ENCODE results near the gene BBS4. TPM values are rescaled to one million over a fixed set of nuclear protein-coding genes. Genes with fewer than 3 reads are reported as not detected.
"Not testable (repeated sequence)": the region's sequence is repeated elsewhere in the genome, so short reads cannot be mapped to it uniquely, and the experiment has no call there.

The BBS4 gene
- total RNA-seq, 1 donor from 2014 or later: 17.7 TPM

- no peaks in the 10 kb centered on the region for H3K9me3 Mint-ChIP-seq (ENCODE audit: unreplicated experiment)
- no peak for DNase-seq
- H3K36me3 Mint-ChIP-seq (ENCODE audit: unreplicated experiment): no peaks in the 10 kb centered on the region
- no peak overlapping the region for H3K4me3 Mint-ChIP-seq (ENCODE audit: unreplicated experiment)
- no peaks in the 10 kb centered on the region for H3K27me3 Mint-ChIP-seq (ENCODE audit: unreplicated experiment)
- no peaks in the 10 kb centered on the region for H3K4me1 Mint-ChIP-seq (ENCODE audit: low read depth, unreplicated experiment)
- H3K27ac Mint-ChIP-seq (ENCODE audit: unreplicated experiment): no peak overlapping the region
- TF ChIP-seq CTCF (IDR thresholded peaks at IDR 0.05; ENCODE audit: partially characterized antibody, unreplicated experiment): no peak
Observed at GRCh38 chr15:72725446-72725845, 39.4 kb downstream of the BBS4 start.

- not testable (repeated sequence) for H3K9me3 Mint-ChIP-seq (ENCODE audit: unreplicated experiment); H3K27me3 Mint-ChIP-seq (ENCODE audit: unreplicated experiment); H3K4me1 Mint-ChIP-seq (ENCODE audit: low read depth, unreplicated experiment); H3K27ac Mint-ChIP-seq (ENCODE audit: unreplicated experiment); H3K36me3 Mint-ChIP-seq (ENCODE audit: unreplicated experiment); DNase-seq; H3K4me3 Mint-ChIP-seq (ENCODE audit: unreplicated experiment)
Observed at GRCh38 chr15:72725851-72726250, 39.8 kb downstream of the BBS4 start.

GRCh38 chr15:72727154-72727553 lies 41.1 kb downstream of the BBS4 start:
- no peak for TF ChIP-seq CTCF (IDR thresholded peaks at IDR 0.05; ENCODE audit: partially characterized antibody, unreplicated experiment)
- no peak overlapping the region for H3K27ac Mint-ChIP-seq (ENCODE audit: unreplicated experiment)
- H3K4me3 Mint-ChIP-seq (ENCODE audit: unreplicated experiment): no peak overlapping the region
- H3K36me3 Mint-ChIP-seq (ENCODE audit: unreplicated experiment): no peaks in the 10 kb centered on the region
- no peaks in the 10 kb centered on the region for H3K27me3 Mint-ChIP-seq (ENCODE audit: unreplicated experiment)
- DNase-seq: no peak
- no peaks in the 10 kb centered on the region for H3K4me1 Mint-ChIP-seq (ENCODE audit: low read depth, unreplicated experiment)
- no peaks in the 10 kb centered on the region for H3K9me3 Mint-ChIP-seq (ENCODE audit: unreplicated experiment)

- not testable (repeated sequence) for H3K27ac Mint-ChIP-seq (ENCODE audit: unreplicated experiment); H3K4me1 Mint-ChIP-seq (ENCODE audit: low read depth, unreplicated experiment); H3K4me3 Mint-ChIP-seq (ENCODE audit: unreplicated experiment); H3K36me3 Mint-ChIP-seq (ENCODE audit: unreplicated experiment); H3K27me3 Mint-ChIP-seq (ENCODE audit: unreplicated experiment); DNase-seq; H3K9me3 Mint-ChIP-seq (ENCODE audit: unreplicated experiment)
Observed at GRCh38 chr15:72728249-72728648, 42.2 kb downstream of the BBS4 start.

- Mint-ChIP-seq H3K4me3 (ENCODE audit: unreplicated experiment) (no peak overlapping the region), H3K9me3 (ENCODE audit: unreplicated experiment) (no peaks in the 10 kb centered on the region), H3K27ac (ENCODE audit: unreplicated experiment) (no peak overlapping the region), H3K36me3 (ENCODE audit: unreplicated experiment) (no peaks in the 10 kb centered on the region), H3K27me3 (ENCODE audit: unreplicated experiment) (no peaks in the 10 kb centered on the region), H3K4me1 (ENCODE audit: low read depth, unreplicated experiment) (no peaks in the 10 kb centered on the region)
- TF ChIP-seq CTCF (IDR thresholded peaks at IDR 0.05; ENCODE audit: partially characterized antibody, unreplicated experiment): no peak
- no peak for DNase-seq
Observed at GRCh38 chr15:72728821-72729220, 42.8 kb downstream of the BBS4 start.

GRCh38 chr15:72732086-72732485 lies 46.1 kb downstream of the BBS4 start:
- no peaks in the 10 kb centered on the region for H3K4me1 Mint-ChIP-seq (ENCODE audit: low read depth, unreplicated experiment)
- TF ChIP-seq CTCF (IDR thresholded peaks at IDR 0.05; ENCODE audit: partially characterized antibody, unreplicated experiment): no peak
- no peaks in the 10 kb centered on the region for H3K9me3 Mint-ChIP-seq (ENCODE audit: unreplicated experiment)
- no peaks in the 10 kb centered on the region for H3K36me3 Mint-ChIP-seq (ENCODE audit: unreplicated experiment)
- no peaks in the 10 kb centered on the region for H3K27me3 Mint-ChIP-seq (ENCODE audit: unreplicated experiment)
- DNase-seq: no peak
- no peak overlapping the region for H3K4me3 Mint-ChIP-seq (ENCODE audit: unreplicated experiment)
- no peak overlapping the region for H3K27ac Mint-ChIP-seq (ENCODE audit: unreplicated experiment)
